CD4-positive, alpha-beta T cell treated with Interleukin-2 at 100 ng/mL for 4 hours (primary cell): ENCODE data around the gene DEFB129.
"Not testable (repeated sequence)": the region's sequence is repeated elsewhere in the genome, so short reads cannot be mapped to it uniquely, and the experiment has no call there.

Source experiments
- DNase-seq: peaks from one replicate; pipeline ENCODE4 v3.0.0-alpha.2; 2020; ENCODE audit warnings: low spot score

Gene DEFB129, protein sequence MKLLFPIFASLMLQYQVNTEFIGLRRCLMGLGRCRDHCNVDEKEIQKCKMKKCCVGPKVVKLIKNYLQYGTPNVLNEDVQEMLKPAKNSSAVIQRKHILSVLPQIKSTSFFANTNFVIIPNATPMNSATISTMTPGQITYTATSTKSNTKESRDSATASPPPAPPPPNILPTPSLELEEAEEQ

DNA sequence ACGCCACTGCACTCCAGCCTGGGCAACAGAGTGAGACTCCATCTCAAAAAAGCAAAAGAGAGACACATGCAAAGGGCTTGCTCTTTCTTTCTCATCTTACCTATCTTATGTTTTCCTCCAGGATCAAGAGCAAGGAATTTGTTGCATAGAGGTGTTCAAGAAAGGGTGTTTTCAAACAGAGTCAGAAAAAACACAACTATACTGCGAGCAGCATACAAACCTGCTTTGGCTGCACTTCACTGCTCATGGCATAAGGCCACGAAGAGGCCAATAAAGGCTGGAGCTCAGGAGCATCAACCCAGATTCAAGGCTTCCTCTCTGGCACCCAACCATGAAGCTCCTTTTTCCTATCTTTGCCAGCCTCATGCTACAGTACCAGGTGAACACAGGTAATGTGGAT is at the start of gene DEFB129:
DEFB129 (plus strand) TSS at position 301 of the 400 bp plus-strand sequence; CDS start at position 332, 31 bp downstream.
- DNase-seq = no peak

DNA sequence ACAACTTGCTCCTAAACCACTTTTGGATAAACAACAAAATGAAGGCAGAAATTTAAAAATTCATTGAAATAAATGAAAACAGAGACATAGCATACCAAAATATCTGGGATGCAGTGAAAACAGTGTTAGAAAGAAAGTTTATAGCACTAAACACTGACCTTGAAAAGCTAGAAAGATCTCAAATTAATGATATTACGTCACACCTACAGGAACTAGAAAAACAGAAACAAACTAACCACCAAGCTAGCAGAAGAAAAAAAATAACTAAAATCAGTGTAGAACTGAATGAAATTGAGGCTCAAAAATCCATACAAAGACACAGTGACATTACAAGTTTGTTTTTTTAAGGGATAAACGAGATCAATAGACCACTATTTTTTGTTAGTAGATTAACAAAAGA is 42.8 kb upstream of the DEFB129 start:
- DNase-seq = no peak

DNA sequence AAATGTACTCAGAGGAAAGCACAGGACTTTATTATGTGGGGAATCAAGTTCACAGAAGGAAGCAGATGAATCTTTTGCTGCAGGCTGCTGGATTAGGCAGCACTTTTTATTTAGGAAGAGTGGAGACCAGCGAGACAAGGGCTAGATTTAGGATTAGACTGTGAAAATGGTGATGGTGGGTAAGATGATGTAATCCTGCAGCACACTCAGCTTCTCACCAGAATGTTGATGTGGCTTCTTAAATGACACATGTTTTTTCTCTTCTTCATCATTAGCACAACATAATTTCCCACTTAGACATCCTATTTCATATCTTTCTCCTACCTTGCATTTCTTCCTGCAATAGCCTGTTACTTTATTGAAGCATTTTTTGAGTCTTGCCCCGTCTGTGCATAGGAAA is 39.3 kb upstream of the DEFB129 start:
- DNase-seq = no peak

DNA sequence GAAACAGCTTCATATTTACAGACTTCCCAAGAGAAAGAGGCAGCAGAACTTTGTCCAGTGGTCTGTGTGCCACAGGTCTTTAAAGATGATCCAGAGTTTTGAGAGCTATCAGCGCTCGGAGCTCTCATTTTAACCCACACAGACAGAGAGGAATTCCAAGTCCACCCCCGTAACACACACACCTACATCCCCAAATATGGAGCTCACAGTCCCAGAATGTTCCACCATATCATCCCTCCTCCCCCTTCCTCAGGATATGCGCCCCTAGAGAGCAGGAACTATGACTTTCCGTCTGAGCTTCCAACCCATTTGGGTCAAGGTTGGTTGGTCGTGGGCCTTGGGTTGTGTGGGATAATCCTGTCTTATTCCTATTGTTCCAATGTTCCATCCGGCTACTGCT is 37.4 kb upstream of the DEFB129 start, which contains the start of gene DEFB128:
DEFB128 (minus strand) TSS at position 101 of the 400 bp plus-strand sequence; CDS start at position 13, 88 bp downstream.
- DNase-seq = no peak

DNA sequence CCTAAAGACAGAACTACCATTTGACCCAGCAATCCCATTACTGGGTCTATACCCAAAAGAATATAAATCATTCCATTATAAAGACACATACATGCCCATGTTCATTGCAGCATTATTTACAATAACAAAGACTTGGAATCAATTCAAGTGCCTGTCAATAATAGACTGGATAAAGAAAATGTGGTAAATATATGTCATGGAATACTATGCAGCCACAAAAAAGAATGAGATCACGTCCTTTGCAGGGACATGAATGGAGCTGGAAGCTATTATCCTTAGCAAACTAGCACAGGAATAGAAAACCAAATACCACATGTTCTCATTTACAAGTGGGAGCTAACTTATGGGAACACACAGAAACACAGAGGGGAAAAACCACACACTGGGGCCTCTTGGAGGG is 28.8 kb upstream of the DEFB129 start:
- no peak for DNase-seq

DNA sequence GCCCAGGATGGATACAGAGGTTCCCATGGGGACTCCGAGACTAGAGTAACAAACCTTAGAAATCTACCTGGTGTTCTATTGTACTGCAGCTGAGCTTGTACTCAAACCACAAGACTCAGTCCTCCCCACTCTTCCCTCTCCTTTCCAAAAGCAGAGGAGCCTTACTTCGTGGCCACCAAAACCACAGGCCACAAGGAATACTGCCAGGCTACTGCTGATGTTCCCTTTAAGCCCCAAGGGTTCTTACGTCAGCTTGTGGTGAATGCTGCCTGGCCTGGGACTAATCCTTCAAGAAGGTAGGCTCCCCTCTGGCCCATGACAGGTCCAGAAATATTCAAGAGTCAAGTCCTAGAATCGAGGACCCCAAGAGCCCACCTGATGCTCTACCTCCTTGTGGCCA is 27.1 kb upstream of the DEFB129 start:
- DNase-seq = no peak

DNA sequence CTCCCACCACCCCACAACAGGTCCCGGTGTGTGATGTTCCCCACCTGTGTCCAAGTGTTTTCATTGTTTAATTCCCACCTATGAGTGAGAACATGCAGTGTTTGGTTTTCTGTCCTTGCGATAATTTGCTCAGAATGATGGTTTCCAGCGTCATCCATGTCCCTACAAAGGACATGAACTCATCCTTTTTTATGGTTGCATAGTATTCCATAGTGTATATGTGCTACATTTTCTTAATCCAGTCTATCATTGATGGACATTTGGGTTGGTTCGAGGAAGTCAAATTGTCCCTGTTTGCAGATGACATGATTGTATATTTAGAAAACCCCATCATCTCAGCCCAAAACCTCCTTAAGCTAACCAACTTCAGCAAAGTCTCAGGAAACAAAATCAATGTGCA is 23.4 kb upstream of the DEFB129 start:
- DNase-seq = not testable (repeated sequence)

DNA sequence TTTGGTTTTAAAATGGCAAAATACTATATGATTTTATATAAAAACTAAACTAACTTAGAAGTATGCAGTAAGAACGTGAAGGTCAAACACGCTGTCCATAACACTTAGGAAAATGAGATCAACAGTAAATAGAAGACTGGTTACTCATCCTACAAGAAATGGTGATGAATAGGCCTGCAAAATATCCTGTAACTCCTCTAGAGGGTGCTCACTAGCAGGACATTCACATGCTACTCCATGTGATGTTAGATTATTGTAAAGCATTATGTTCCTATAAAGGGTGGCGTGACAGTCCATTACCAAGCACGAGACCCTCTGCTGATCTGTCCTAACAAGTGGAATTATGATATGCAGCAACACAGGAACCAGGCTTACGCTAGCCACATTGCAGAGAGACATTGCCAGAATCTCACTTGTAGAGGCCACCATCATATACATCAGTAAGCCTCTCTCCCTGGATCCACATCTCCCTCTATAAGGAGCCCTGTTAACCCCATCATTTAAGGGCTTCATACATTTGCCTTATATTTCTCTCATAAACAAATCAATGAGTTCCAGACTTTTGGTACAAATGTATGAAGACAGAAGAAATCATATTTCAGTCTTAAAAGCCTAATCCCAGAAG is 18.0 kb upstream of the DEFB129 start:
- peak; percentile 54 for DNase-seq

DNA sequence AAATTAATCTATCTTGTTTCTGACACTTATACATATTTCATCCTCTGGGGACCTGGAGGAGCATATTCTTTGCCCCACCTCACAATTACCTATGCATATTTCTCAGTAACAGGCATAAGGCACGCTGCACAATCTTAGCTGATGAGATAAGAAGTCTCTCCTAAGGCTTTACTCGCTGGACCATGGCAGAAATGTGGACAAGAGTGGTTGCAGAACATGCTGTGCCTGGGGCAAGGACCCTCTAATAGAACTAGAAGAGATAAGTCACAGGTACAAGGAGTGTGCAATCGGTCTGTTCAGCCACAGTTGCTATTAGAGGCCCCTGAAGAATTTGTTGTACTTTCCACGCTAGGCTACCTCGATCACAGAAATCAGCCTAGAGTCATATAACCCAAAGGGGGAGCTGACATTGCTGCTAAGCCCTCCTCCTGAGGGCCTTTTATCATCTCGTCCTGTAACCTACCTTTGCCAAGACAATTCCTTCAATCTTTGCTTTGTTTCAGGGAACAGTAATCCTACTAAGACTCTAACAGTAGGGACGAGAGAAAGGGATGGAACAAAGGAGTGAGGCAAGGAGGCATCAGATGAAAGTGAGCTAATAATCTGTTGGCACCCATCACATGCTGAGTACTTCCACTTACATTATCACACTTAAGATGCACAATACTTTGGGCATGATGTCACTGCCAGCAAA is 16.1 kb upstream of the DEFB129 start:
- DNase-seq = no peak

DNA sequence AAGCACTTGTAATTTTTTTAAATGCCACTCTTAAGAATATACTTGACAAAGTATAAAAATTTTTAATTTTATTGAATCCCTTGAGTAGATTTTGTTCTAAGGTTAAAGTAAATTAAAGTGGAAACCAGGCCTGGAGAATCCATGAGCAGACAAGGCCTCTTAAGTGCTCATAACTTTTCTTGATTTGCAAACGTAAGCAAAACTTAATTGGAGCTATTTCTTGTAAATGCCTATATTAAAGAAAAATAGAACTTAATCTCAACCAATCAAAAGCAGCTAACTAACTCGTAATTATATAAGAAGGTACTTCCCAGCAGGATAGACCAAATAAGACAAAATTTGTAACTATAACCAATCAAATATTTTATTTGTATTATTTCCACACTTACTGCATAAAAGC is 12.7 kb upstream of the DEFB129 start:
- DNase-seq = no peak

DNA sequence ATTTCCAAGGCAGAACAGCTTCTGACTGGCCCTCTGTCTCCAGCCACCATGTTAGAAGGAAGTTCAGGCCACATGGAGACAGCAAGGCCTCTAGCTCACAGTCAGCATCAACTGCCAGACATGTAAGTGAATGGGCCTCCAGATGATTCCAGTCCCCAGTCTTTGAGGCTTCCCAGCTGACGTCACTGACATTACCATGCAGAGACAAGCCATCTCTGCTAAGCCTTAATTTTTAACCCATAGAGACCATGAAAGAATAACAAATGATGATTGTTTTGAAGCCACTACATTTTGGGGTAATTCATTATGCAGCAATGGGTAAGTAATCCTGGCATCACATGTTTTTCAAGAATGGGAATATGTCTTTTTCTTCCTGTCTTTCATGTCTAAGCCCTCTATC is 11.3 kb upstream of the DEFB129 start:
- no peak for DNase-seq

DNA sequence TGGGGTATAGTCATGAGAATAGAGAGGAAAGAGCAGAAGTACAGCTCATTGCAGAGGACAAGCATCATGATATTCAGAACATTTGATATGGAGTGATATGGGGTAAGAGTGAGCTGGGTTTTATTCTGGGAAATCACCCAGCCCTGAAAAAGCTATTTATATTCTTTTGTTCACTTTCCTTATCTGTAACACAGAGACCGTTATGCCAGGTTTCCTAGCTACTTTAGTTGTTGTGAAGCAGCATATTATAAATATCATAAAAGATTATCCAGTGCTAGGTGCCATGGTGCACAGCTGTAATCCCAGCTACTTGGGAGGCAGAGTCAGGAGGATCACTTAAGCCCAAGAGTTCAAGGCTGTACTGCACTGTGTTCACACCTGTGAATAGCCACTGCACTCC is 9.8 kb upstream of the DEFB129 start:
- DNase-seq = no peak

DNA sequence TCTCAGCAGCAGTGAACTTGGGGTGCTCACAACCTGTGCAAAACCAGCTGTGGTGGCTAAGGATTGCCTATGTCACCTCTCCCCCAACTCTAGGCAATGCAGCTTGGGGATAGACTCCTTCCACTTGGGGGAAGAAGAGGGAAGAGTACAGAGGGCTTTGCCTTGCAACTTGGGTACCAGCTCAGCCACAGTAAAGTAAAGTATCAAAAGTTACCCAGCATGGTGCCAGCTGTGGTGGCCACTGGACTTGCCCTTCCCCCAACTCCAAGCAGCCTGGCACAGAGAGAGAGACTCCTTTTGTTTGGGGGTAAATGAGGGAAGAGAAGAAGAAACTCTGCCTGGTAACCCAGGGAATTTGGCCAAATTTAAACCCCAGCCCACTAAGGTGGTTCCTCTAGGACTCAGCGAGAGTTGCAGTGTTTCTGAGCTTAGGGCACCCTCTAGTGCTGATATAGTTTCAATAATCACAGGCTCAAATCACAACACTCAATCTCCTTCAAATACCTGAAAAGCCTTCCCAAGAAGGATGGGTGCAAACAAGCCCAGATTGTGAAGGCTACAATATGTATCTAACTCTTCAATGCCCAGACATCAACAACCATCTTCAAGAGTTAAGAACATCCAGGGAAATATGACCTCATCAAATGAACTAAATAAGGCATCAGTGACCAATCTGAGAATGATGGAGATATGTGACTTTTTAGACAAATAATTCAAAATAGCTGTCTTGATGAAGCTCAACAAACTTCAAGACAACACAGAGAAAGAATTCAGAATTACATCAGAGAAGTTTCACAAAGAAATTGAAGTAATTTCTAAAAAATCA is 7.6 kb upstream of the DEFB129 start:
- no peak for DNase-seq

DNA sequence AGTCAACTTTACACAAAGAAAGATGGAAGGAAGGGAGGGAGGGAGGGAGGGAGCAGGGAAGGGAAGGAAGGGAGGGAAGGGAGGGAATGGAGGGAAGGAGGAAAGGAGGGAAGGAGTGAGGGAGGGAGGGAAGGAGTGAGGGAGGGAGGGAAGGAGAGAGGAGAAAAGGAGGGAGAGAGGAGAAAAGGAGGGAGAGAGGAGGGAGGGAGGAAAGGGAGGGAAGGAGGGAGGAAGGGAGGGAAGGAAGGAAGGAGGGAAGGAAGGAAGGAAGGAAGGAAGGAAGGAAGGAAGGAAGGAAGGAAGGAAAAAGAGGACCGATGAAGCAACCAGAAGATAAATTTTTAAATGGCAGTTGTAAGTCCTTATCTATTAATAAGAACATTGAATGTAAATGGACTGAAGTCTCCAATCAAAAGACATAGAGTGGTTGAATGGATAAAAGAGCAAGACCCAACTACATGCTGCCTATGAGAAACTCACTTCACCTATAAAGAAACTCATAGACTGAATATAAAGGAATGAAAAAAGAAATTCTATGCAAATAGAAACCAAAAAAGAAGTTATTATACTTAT is 5.7 kb upstream of the DEFB129 start:
- no peak for DNase-seq

DNA sequence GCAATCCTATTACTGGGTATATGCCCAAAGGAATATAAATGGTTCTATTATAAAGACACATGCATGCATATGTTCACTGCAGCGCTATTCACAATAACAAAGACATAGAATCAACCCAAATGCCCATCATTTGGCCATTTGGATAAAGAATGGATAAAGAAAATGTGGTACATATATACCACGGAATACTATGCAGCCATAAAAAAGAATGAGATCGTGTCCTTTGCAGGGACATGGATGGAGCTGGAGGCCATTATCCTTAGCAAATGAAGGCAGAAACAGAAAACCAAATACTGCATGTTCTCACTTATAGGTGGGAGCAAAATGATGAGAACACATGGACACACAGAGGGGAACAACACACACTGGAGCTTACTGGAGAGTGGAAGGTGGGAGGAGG is 1.2 kb upstream of the DEFB129 start:
- DNase-seq = not testable (repeated sequence)

DNA sequence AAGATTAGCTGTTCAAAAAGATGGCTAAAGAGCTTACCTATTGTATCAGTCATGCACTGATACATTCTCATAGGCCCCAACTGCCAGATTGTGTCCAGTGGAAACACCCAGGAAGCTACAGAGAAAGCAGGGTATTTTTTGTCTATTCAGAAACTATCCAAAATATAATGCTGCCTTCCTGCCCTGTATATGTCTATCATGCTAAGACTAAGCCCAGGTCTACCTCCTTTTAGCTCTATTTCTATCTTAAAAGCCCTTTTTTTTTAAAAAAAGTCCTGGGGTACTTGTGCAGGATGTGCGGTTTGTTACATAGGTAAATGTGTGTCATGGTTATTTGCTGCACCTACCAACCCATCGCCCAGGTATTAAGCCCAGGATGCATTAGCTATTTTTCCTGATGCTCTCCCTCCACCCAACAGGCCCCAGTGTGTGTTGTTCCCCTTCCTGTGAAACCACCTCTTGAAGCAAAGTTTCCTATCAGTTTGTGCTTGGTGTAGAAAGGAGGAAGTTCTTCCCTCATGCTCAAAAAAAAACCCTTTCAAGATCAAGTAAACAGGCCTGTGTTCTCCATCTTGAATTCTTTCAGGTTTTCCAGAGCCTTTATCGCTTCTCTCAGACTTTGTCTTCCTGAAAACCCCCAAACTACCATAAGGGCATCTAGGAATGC is 514 bp downstream of the DEFB129 start:
- DNase-seq = no peak

DNA sequence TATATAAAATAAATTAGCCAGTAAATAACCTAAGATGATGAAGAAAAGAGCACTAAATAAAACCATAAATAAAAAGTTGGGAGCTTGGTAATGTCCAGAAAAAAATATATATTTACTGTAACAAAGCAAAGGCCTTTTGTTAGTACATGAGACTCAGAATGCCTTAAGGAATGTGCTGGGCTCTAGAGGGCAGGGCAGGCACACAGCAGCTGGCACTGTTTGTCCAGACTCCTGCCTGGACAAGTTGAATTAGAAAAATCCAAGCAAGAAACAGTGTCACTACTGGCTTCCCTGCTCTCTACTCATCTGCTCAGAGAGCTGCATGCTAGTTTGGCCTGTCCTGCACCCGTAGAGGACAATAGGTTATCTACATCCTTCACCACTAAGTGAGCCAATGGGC is 8.8 kb downstream of the DEFB129 start:
- DNase-seq = no peak

DNA sequence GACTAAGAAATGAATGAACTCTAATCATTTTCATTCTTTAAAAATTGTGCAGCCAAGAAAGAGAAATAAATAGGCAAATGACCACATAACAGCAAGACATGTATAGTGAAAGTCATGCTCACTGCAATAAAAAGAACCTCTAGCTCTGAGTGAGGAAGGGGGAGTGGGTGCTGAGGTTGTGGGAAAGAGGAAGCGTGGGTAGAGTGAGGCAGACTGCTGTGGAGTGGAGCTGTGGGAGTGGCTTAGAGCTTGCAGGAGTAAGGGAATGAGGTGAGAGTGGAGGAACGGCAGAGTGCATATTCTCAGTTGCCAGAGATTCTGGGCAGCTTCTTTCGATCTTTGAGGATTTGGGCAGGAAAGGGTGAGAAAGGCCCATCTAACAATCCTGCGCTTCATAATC is 10.4 kb downstream of the DEFB129 start:
- no peak for DNase-seq

DNA sequence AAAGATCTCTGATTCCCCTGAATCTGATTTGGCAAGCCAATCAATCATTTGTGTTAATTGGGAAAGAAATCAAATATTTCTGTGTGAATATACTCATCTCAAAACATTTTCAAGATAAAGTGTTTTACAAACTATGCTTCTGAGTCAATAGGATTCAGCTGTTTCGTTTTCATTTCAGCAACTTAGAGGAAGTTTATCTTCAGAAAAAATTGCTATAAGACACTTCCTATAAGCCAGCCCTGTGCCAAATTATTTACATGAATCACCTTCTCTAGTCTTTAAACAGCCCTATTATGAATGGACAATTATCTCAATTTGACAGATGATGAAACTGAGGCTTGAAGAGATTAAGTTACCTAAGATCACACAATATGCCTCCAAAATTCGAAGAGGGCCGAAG is 10.9 kb downstream of the DEFB129 start:
- DNase-seq = no peak

DNA sequence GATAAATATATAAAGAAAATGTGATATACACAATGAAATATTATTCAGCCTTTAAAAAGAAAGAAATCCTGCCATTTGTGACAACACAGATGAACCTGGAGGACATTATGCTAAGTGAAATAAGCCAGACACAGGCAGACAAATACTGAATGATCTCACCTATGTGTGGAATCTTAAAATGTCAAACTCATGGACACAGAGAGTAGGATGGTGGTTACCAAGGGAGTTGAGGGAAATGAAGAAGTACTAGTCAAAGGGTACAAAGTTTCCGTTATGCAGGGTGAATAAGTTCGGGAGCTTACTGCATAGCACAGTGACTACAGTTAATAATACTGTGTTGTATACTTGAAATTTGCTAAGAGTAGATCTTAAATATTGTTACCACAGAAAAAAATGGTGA is 15.8 kb downstream of the DEFB129 start:
- DNase-seq = no peak

DNA sequence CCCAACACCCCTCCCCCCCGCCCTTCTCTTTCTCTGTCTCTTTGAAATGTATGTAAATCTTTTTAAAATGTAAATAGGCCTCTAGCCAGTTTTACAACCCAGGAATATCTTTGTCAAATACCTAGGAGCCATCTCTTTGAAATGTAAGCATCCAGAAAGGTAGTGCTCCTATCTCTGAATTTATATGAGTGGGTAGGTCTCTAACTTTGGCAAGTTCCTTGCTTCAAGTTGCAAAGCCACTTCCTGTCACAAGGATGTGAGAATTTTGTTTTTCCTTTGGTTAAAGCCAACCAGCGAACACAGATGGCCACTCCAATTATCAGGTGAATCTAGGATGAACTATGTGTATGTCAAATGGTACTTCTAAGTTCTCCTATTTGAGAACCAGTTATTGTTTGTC is 24.3 kb downstream of the DEFB129 start:
- DNase-seq = no peak

DNA sequence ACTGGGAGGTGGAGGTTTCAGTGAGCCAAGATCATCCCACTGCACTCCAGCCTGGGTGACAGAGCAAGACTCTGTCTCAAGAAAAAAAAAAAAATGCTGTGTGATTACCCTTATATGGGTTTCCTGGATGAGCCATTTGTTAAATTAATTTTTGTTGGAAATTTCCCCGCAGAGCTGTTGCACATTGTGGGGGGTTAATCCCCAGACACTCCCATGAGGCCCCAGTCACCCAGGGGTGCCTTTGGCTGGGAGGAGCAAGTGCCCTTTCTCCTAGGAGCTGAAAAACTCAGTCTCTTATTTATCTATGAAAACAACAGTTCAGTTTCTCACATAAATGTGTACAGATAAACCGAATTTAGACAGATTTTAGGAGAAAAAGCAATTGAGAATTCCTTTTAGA is 25.7 kb downstream of the DEFB129 start:
- no peak for DNase-seq
